Upper lobe of right lung (tissue), 1 donor: Measurements from ENCODE around the gene CYFIP2. TPM values are rescaled to one million over a fixed set of nuclear protein-coding genes. Genes with fewer than 3 reads are reported as not detected.

Source experiments
- ATAC-seq: fragments of 200-7000 bp; cut with Tn5 transposase; one replicate; pipeline ENCODE4 v1.9.1; 2020; ENCODE audit warnings: mild to moderate bottlenecking, moderate library complexity
- DNase-seq: peaks from one replicate; pipeline ENCODE4 v3.0.0-alpha.2; 2020
- H3K27ac ChIP-seq: fragments of 200-600 bp; one replicate; pipeline ENCODE4 v1.8.0; 2022
- H3K27me3 ChIP-seq: fragments of 200-600 bp; one replicate; pipeline ENCODE4 v1.8.0; 2022; ENCODE audit warnings: mild to moderate bottlenecking
- H3K36me3 ChIP-seq: fragments of 200-600 bp; one replicate; pipeline ENCODE4 v1.8.0; 2022
- H3K4me1 ChIP-seq: fragments of 200-600 bp; one replicate; pipeline ENCODE4 v1.8.0; 2022
- H3K4me3 ChIP-seq: fragments of 200-600 bp; one replicate; pipeline ENCODE4 v1.8.0; 2022; ENCODE audit warnings: mild to moderate bottlenecking
- H3K9me3 ChIP-seq: fragments of 200-600 bp; one replicate; pipeline ENCODE4 v1.8.0; 2022
- intact Hi-C: fragments of 100-400 bp; cut with DNase I; formaldehyde crosslinking; loops from one replicate; pipeline ENCODE4 v1.11.0; 2022
- total RNA-seq: library from RNA; stranded (reverse); fragmentation: NEBNext Ultra II Directional; extraction: Animal tissue kit (Norgen Biotek cat#: 25700); gene quantifications from one replicate; pipeline ENCODE4 v1.2.1, GENCODE V29; 2021
- TF ChIP-seq, protein P1 (sequence below): fragments of 200-600 bp; IDR thresholded peaks from one replicate; pipeline ENCODE4 v1.8.0; 2022; ENCODE audit warnings: antibody characterized with exemption
- donor health status: DM: no; HTN: yes; CAD: no; lungs with severe emphysema.

The CYFIP2 gene
- total RNA-seq, 1 donor from 2014 or later, result 37.1 TPM

DNA sequence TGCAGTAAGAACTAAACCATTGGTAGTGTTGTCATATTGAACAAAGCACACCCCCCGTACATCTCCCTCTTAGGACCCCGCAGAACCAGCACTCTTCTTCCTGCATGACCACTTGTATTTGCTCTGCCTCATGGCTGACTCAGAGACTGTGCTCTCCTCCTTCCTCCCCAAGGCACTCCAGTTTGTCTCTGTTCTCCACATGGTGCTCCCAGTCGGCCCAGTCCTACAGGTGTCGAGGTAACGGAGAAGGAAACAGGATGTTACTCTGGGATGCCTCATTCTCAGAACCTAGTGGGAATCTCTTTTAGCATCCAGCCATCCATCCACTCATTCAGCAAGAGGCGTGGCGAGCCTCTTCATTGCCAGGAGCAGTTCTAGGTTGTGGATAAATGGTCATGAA is 97.1 kb downstream of the CYFIP2 start:
- no peak for DNase-seq
- TF ChIP-seq, protein P1, sequence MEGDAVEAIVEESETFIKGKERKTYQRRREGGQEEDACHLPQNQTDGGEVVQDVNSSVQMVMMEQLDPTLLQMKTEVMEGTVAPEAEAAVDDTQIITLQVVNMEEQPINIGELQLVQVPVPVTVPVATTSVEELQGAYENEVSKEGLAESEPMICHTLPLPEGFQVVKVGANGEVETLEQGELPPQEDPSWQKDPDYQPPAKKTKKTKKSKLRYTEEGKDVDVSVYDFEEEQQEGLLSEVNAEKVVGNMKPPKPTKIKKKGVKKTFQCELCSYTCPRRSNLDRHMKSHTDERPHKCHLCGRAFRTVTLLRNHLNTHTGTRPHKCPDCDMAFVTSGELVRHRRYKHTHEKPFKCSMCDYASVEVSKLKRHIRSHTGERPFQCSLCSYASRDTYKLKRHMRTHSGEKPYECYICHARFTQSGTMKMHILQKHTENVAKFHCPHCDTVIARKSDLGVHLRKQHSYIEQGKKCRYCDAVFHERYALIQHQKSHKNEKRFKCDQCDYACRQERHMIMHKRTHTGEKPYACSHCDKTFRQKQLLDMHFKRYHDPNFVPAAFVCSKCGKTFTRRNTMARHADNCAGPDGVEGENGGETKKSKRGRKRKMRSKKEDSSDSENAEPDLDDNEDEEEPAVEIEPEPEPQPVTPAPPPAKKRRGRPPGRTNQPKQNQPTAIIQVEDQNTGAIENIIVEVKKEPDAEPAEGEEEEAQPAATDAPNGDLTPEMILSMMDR, result no peak
- no peak for ATAC-seq
- Histone ChIP-seq H3K36me3 (peaks cover 24% of the 10 kb centered on the region), H3K27me3 (no peaks in the 10 kb centered on the region), H3K4me3 (no peak overlapping the region), H3K9me3 (no peaks in the 10 kb centered on the region), H3K4me1 (no peaks in the 10 kb centered on the region), H3K27ac (no peak overlapping the region)
- intact Hi-C loops, result no loop called here

DNA sequence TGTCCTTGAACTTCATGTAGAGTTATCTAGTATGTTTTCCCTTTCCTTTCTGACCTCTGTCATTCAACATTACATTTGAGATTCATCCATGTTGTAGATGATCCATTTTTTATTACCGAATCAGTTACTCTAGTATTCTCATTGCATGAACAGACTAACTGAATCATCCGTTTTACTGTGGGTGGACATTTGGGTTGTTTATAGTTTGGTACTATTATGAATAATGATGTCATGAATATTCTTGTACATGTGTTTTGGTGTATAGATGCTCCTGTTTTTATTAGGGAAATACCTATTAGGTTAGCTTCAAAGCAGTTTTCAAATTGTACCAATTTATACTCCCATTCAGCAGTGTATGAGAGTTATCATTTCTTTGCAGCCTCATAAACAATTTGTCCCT is 99.8 kb downstream of the CYFIP2 start:
- DNase-seq, result no peak
- no peak overlapping the region for H3K4me3 ChIP-seq
- H3K27me3 ChIP-seq, result no peaks in the 10 kb centered on the region
- ATAC-seq, result no peak
- H3K27ac ChIP-seq, result no peak overlapping the region
- H3K9me3 ChIP-seq, result no peaks in the 10 kb centered on the region
- H3K36me3 ChIP-seq, result peaks cover 11% of the 10 kb centered on the region
- TF ChIP-seq, protein P1, result no peak
- no peaks in the 10 kb centered on the region for H3K4me1 ChIP-seq
- intact Hi-C loops, result no loop called here

DNA sequence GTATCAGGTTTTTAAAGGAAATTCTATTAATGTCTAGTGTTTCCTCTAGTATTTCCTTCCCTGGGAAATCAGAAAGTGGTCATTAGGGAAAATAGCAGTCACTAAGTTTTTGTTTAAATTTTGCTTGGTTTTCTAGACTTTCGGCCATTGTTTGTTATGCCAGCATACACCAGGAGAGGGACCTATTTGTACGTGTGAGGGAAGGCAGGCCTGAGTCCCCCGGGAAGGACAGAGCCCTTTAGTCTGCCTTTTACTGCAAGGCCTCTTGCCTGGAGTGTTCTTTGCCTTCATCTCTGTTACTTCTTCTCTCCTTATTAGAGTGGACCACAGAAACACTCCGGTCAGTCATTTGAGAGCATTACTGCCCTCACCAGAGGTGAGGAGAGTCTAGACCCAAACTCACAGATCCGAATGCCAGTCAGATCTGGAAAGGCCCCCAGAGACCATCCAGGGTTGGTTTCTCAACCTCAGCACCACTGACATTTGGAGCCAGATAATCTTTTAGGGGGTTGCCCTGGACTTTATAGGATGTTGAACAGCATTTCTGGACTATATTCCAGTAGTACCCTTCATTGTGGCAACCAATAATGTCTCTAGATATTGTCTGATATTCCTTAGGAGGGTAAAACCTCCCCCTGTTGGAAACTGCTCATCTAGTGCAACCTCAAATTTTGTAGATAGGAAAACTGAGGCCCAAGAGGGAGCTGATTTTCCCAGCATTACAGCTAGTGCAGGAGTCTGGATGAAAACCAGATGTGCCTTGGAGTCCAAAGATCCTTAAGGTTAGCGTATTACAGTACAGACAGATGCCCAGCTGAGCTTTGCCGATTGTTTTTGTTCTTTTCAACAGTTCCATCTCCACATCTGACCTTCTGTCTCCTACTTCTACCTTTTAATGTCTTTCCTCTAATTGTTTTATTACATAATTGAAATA is 101.1 kb downstream of the CYFIP2 start:
- intact Hi-C loops, result no loop called here
- Histone ChIP-seq H3K9me3 (no peaks in the 10 kb centered on the region), H3K36me3 (peaks cover 5% of the 10 kb centered on the region), H3K27me3 (no peaks in the 10 kb centered on the region), H3K4me3 (no peak overlapping the region), H3K4me1 (no peaks in the 10 kb centered on the region), H3K27ac (no peak overlapping the region)
- DNase-seq (no peak), ATAC-seq (no peak)
- TF ChIP-seq, protein P1, result peak; percentile 32

DNA sequence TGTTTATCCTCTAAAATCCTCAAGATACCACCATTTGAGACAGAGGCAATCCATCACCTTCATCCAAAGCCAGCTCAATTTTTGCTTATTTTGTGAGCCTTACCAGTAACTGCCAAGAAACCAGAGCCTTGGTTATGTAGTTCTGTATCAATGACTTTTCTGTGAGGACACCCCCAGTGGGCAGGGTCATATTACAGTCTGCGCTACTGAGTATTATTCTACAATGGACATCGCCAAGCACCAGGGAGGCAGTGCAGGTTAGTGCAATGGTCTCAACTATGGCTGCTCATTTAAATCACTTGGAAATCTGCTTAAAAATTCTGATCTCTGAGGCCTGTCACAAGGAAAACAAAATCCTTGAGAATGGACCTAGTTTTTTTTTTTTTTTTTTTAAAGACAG is 103.6 kb downstream of the CYFIP2 start:
- no peaks in the 10 kb centered on the region for H3K27me3 ChIP-seq
- no peak for ATAC-seq
- H3K27ac ChIP-seq, result no peak overlapping the region
- intact Hi-C loops, result no loop called here
- DNase-seq, result no peak
- H3K9me3 ChIP-seq, result no peaks in the 10 kb centered on the region
- no peak overlapping the region for H3K4me3 ChIP-seq
- no peaks in the 10 kb centered on the region for H3K36me3 ChIP-seq
- TF ChIP-seq, protein P1, result no peak
- no peaks in the 10 kb centered on the region for H3K4me1 ChIP-seq

DNA sequence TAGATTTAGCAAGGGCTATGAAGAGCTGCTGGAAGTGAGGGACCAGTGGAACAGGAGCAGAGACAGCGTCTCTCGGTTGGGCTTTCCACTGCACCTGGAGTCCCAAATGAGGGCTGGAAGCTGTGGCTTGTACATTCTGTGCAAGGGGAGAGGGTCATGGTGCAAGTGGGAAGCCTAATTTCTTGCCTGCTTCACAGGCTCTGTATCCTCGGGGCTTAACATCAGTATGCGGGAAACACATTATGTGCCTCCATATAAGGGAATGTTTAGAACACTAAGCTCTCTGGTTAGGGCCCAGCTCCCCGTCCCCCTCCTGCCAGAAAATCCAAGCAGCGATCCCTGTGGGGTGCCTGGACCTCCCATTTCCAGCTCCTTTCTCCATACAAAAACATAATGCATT is 105.0 kb downstream of the CYFIP2 start:
- DNase-seq, result no peak
- H3K4me3 ChIP-seq, result no peak overlapping the region
- TF ChIP-seq, protein P1, result no peak
- ATAC-seq, result no peak
- H3K4me1 ChIP-seq, result no peaks in the 10 kb centered on the region
- H3K27ac ChIP-seq, result no peak overlapping the region
- no peaks in the 10 kb centered on the region for H3K27me3 ChIP-seq
- H3K9me3 ChIP-seq, result no peaks in the 10 kb centered on the region
- H3K36me3 ChIP-seq, result no peaks in the 10 kb centered on the region
- intact Hi-C loops, result no loop called here
